Kidney glomerular epithelial cell (primary cell): ENCODE data around the gene FAM25A.
"Not testable (repeated sequence)": the region's sequence is repeated elsewhere in the genome, so short reads cannot be mapped to it uniquely, and the experiment has no call there.

Experiments used
- DNase-seq: peaks from one replicate; lab custom pipeline; 2025; lab: John Stamatoyannopoulos, UW

FAM25A gene

GRCh38 chr10:87013528-87013927 lies 6.6 kb upstream of the FAM25A start:
- not testable (repeated sequence) for DNase-seq

GRCh38 chr10:87014986-87015716 lies 4.9 kb upstream of the FAM25A start:
- DNase-seq = not testable (repeated sequence)

- DNase-seq = not testable (repeated sequence)
These were observed 2.0 kb upstream of the FAM25A start for GRCh38 chr10:87018127-87018526.

- DNase-seq = not testable (repeated sequence)
These were observed 1.0 kb upstream of the FAM25A start for GRCh38 chr10:87019066-87019465.

- DNase-seq = not testable (repeated sequence)
These were observed 590 bp upstream of the FAM25A start for GRCh38 chr10:87019504-87019903.

- peak; percentile 67 for DNase-seq
These were observed 5.3 kb downstream of the FAM25A start for GRCh38 chr10:87025285-87025958.

- not testable (repeated sequence) for DNase-seq
These were observed 6.8 kb downstream of the FAM25A start for GRCh38 chr10:87026747-87027508.

- DNase-seq = not testable (repeated sequence)
These were observed 10.3 kb downstream of the FAM25A start for GRCh38 chr10:87030419-87030818.

GRCh38 chr10:87030912-87031635 lies 11.0 kb downstream of the FAM25A start:
- DNase-seq = no peak

- no peak for DNase-seq
These were observed 16.5 kb downstream of the FAM25A start for GRCh38 chr10:87036623-87037022.

GRCh38 chr10:87038286-87038717 lies 18.2 kb downstream of the FAM25A start:
- DNase-seq = no peak

GRCh38 chr10:87038786-87039185 lies 18.7 kb downstream of the FAM25A start:
- no peak for DNase-seq

- DNase-seq = not testable (repeated sequence)
These were observed 23.5 kb downstream of the FAM25A start for GRCh38 chr10:87043579-87043978.

GRCh38 chr10:87045434-87045938 lies 25.4 kb downstream of the FAM25A start:
- DNase-seq = no peak

GRCh38 chr10:87053111-87053510 lies 33.0 kb downstream of the FAM25A start:
- DNase-seq = no peak

- DNase-seq = no peak
These were observed 33.6 kb downstream of the FAM25A start for GRCh38 chr10:87053577-87054181.

GRCh38 chr10:87054373-87055295 lies 34.5 kb downstream of the FAM25A start:
- no peak for DNase-seq

- DNase-seq = no peak
These were observed 38.1 kb downstream of the FAM25A start for GRCh38 chr10:87058171-87058570.

- DNase-seq = no peak
These were observed 39.3 kb downstream of the FAM25A start for GRCh38 chr10:87059401-87059800.

GRCh38 chr10:87060280-87060928 lies 40.3 kb downstream of the FAM25A start:
- no peak for DNase-seq
